MM.1S (cell line): Measurements from ENCODE around the gene IQGAP2.

Experiments used
- CTCF ChIP-seq: fragments of 300-600 bp; sonication (generic); IDR thresholded peaks from 2 replicates; pipeline ENCODE4 v1.5.1; 2016; ENCODE audit warnings: antibody characterized with exemption, low read length, mixed read lengths
- EZH2 ChIP-seq: fragments of 300-600 bp; sonication (generic); optimal IDR thresholded peaks from 2 replicates; pipeline ENCODE3; 2017; ENCODE audit warnings: low read depth, mild to moderate bottlenecking, antibody characterized with exemption, low read length, mixed read lengths
- EZH2phosphoT487 ChIP-seq: fragments of 300-600 bp; sonication (generic); IDR thresholded peaks from 2 replicates; pipeline ENCODE4 v1.6.1; 2018; ENCODE audit warnings: antibody characterized with exemption, low read length

GRCh38 chr5:76517334-76517733 lies 114.2 kb downstream of the IQGAP2 start:
- no peak for TF ChIP-seq CTCF
- TF ChIP-seq EZH2, result no peak
- no peak for TF ChIP-seq EZH2phosphoT487
